ENCODE results near the gene DPYSL3.

DPYSL3 gene

GRCh38 chr5:147472664-147473475 is 37.0 kb downstream of the DPYSL3 start:
- no peak for DNase-seq

- no peak for DNase-seq
Measured at GRCh38 chr5:147467973-147468508, 41.8 kb downstream of the DPYSL3 start.

GRCh38 chr5:147466360-147466980 is 43.4 kb downstream of the DPYSL3 start:
- DNase-seq = no peak

GRCh38 chr5:147465747-147466146 is 44.1 kb downstream of the DPYSL3 start:
- DNase-seq = no peak

- DNase-seq = no peak
Measured at GRCh38 chr5:147464211-147464610, 45.7 kb downstream of the DPYSL3 start.

- DNase-seq = no peak
Measured at GRCh38 chr5:147461915-147462314, 48.0 kb downstream of the DPYSL3 start.

- DNase-seq = no peak
Measured at GRCh38 chr5:147460380-147460779, 49.5 kb downstream of the DPYSL3 start.

- peak; percentile 5 for DNase-seq
Measured at GRCh38 chr5:147458581-147458980, 51.3 kb downstream of the DPYSL3 start.

GRCh38 chr5:147455822-147456450 is 53.9 kb downstream of the DPYSL3 start:
- DNase-seq = no peak

GRCh38 chr5:147454996-147455677 is 54.7 kb downstream of the DPYSL3 start:
- DNase-seq = peak; percentile 59

GRCh38 chr5:147453875-147454814 is 55.7 kb downstream of the DPYSL3 start:
- DNase-seq = peak; percentile 49

GRCh38 chr5:147452165-147452811 is 57.6 kb downstream of the DPYSL3 start:
- no peak for DNase-seq

- DNase-seq = no peak
Measured at GRCh38 chr5:147451193-147451592, 58.7 kb downstream of the DPYSL3 start.

- no peak for DNase-seq
Measured at GRCh38 chr5:147450606-147451005, 59.3 kb downstream of the DPYSL3 start.

- DNase-seq = no peak
Measured at GRCh38 chr5:147448766-147449165, 61.1 kb downstream of the DPYSL3 start.

GRCh38 chr5:147446523-147446922 is 63.3 kb downstream of the DPYSL3 start:
- no peak for DNase-seq

- no peak for DNase-seq
Measured at GRCh38 chr5:147445917-147446316, 64.0 kb downstream of the DPYSL3 start.

- DNase-seq = no peak
Measured at GRCh38 chr5:147445090-147445489, 64.8 kb downstream of the DPYSL3 start.

GRCh38 chr5:147442224-147442623 is 67.6 kb downstream of the DPYSL3 start:
- DNase-seq = no peak

- DNase-seq = no peak
Measured at GRCh38 chr5:147441191-147441695, 68.6 kb downstream of the DPYSL3 start.

- no peak for DNase-seq
Measured at GRCh38 chr5:147439254-147439653, 70.6 kb downstream of the DPYSL3 start.
